Placental pericyte (primary cell): Measurements from ENCODE around the gene KCNIP1. TPM values are rescaled to one million over a fixed set of nuclear protein-coding genes. Genes with fewer than 3 reads are reported as not detected.

ENCODE experiments used
- total RNA-seq: library from RNA; depleted of rRNA; stranded (reverse); fragments of >200 nt; gene quantifications from 2 replicates; pipeline ENCODE4 v1.2.3, GENCODE V29; 2012

Gene KCNIP1
- not detected in 2 replicates for total RNA-seq

GRCh38 chr5:170503990-170504596 is at the start of gene KCNIP1:
Gene KCNIP1 (plus strand): TSS chr5:170504020.

GRCh38 chr5:170783498-170784247 is 279.9 kb downstream of the KCNIP1 start, which contains the start of gene GABRP:
Gene GABRP (plus strand): TSS chr5:170783725. CDS start chr5:170788616, 4,891 bp downstream.

Other genes starting within 250 kb of the KCNIP1 start
- gene LCP2, start 206.2 kb upstream of the KCNIP1 start, total RNA-seq, result under 0.01 TPM in 1 of 2 replicates, not detected in the other
- not detected in 2 replicates for gene KCNMB1, start 114.7 kb upstream of the KCNIP1 start, total RNA-seq